MM.1S (cell line): Measurements from ENCODE around the gene CSRP2.

ENCODE experiments used
- DNase-seq: peaks from one replicate; pipeline ENCODE4 v3.0.0-alpha.2; 2015
- H2AFZ ChIP-seq: fragments of 300-600 bp; sonication (generic); 2 replicates; pipeline ENCODE4 v1.6.0; 2016; ENCODE audit warnings: antibody characterized with exemption, low read length
- H3F3A ChIP-seq: fragments of 300-600 bp; sonication (generic); 2 replicates; pipeline ENCODE4 v1.6.1; 2016; ENCODE audit warnings: mild to moderate bottlenecking, antibody characterized with exemption, low read length, moderate library complexity, mixed read lengths; ENCODE audit not compliant: insufficient read depth
- H3K27ac ChIP-seq: fragments of 300-600 bp; sonication (generic); 2 replicates; pipeline ENCODE4 v1.5.1; 2016; ENCODE audit warnings: mild to moderate bottlenecking, low read length
- H3K27me3 ChIP-seq: fragments of 300-600 bp; sonication (generic); replicated peaks from 2 replicates; pipeline ENCODE4 v1.6.0; 2016; ENCODE audit warnings: low read length; ENCODE audit not compliant: insufficient read depth
- H3K36me3 ChIP-seq: fragments of 300-600 bp; sonication (generic); replicated peaks from 2 replicates; pipeline ENCODE4 v1.6.1; 2016; ENCODE audit warnings: mild to moderate bottlenecking, low read length, mixed read lengths; ENCODE audit not compliant: insufficient read depth
- H3K4me1 ChIP-seq: fragments of 300-600 bp; sonication (generic); 2 replicates; pipeline ENCODE4 v1.6.1; 2016; ENCODE audit warnings: low read length, mixed read lengths
- H3K4me2 ChIP-seq: fragments of 300-600 bp; sonication (generic); 2 replicates; pipeline ENCODE4 v1.6.0; 2016; ENCODE audit warnings: low read depth, low read length
- H3K4me3 ChIP-seq: fragments of 300-600 bp; sonication (generic); 2 replicates; pipeline ENCODE4 v1.5.1; 2016; ENCODE audit warnings: low read length, mixed read lengths
- H3K79me2 ChIP-seq: fragments of 300-600 bp; sonication (generic); 2 replicates; pipeline ENCODE4 v1.6.1; 2016; ENCODE audit warnings: mixed run types, low read length, mixed read lengths
- H3K9ac ChIP-seq: fragments of 300-600 bp; sonication (generic); 2 replicates; pipeline ENCODE4 v1.6.1; 2016; ENCODE audit warnings: low read length, mixed read lengths
- H3K9me2 ChIP-seq: fragments of 300-600 bp; sonication (generic); replicated peaks from 2 replicates; pipeline ENCODE4 v1.6.1; 2016; ENCODE audit warnings: mild to moderate bottlenecking, low read length, mixed read lengths; ENCODE audit not compliant: insufficient read depth
- H3K9me3 ChIP-seq: fragments of 300-600 bp; sonication (generic); replicated peaks from 2 replicates; pipeline ENCODE4 v1.6.1; 2016; ENCODE audit warnings: mild to moderate bottlenecking, low read length, mixed read lengths; ENCODE audit not compliant: insufficient read depth
- H4K20me1 ChIP-seq: fragments of 300-600 bp; sonication (generic); 2 replicates; pipeline ENCODE4 v1.6.1; 2016; ENCODE audit warnings: mild to moderate bottlenecking, low read length, moderate library complexity, mixed read lengths; ENCODE audit not compliant: insufficient read depth
- EZH2 ChIP-seq: fragments of 300-600 bp; sonication (generic); optimal IDR thresholded peaks from 2 replicates; pipeline ENCODE3; 2017; ENCODE audit warnings: low read depth, mild to moderate bottlenecking, antibody characterized with exemption, low read length, mixed read lengths
- EZH2phosphoT487 ChIP-seq: fragments of 300-600 bp; sonication (generic); IDR thresholded peaks from 2 replicates; pipeline ENCODE4 v1.6.1; 2018; ENCODE audit warnings: antibody characterized with exemption, low read length
- TF ChIP-seq, protein P1 (sequence below): fragments of 300-600 bp; sonication (generic); IDR thresholded peaks from 2 replicates; pipeline ENCODE4 v1.5.1; 2016; ENCODE audit warnings: antibody characterized with exemption, low read length, mixed read lengths

Gene CSRP2

DNA sequence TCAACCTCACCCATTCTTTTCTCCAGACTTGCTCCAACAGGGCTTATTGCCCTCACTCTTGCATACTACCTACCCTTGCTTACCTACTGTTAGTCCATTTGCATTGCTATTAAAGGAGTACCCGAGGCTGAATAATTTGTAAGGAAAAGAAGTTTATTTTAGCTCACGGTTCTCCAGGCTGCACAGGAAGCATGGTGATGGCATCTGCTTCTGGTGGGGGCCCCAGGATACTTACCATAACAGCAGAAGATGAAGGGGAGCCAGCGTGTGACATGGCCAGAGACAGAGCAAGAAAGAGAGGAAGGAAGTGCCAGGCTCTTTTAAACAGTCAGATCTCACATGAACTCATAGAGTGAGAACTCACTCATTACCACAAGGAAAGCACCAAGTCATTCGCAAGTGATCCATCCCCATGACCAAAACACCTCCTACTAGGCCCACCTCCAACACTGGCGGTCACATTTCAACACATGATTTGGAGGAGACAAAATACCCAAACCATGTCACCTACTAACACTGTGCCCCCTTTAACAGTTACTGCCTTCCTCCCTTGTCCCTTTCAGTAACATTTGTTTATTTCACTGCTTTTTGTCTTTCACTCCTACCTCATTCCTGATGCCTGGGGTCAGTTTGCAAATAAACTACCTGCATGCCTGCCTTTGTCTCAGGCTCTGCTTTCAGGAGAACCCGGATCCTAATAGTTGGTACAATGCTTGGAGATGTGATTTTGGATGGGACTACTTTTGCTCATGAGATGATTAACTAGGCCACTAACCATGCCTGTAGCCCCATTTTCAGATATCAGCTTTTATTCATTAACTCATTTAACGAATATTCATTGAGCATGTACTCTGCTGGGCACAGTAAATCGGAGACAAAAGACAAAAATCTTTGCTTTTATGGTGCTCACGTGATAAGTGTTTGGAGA is 41.6 kb upstream of the CSRP2 start:
- TF ChIP-seq EZH2 (no peak), EZH2phosphoT487 (no peak)
- TF ChIP-seq, protein P1, sequence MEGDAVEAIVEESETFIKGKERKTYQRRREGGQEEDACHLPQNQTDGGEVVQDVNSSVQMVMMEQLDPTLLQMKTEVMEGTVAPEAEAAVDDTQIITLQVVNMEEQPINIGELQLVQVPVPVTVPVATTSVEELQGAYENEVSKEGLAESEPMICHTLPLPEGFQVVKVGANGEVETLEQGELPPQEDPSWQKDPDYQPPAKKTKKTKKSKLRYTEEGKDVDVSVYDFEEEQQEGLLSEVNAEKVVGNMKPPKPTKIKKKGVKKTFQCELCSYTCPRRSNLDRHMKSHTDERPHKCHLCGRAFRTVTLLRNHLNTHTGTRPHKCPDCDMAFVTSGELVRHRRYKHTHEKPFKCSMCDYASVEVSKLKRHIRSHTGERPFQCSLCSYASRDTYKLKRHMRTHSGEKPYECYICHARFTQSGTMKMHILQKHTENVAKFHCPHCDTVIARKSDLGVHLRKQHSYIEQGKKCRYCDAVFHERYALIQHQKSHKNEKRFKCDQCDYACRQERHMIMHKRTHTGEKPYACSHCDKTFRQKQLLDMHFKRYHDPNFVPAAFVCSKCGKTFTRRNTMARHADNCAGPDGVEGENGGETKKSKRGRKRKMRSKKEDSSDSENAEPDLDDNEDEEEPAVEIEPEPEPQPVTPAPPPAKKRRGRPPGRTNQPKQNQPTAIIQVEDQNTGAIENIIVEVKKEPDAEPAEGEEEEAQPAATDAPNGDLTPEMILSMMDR: no peak
- no peak for DNase-seq
- Histone ChIP-seq H3K9me2 (no peaks in the 10 kb centered on the region), H3K9me3 (no peaks in the 10 kb centered on the region), H3K4me2 (no peak overlapping the region), H3K9ac (no peak overlapping the region), H3K27me3 (no peaks in the 10 kb centered on the region), H3K4me1 (no peaks in the 10 kb centered on the region), H3K79me2 (no peaks in the 10 kb centered on the region), H3K36me3 (no peaks in the 10 kb centered on the region), H3K4me3 (no peak overlapping the region), H4K20me1 (no peaks in the 10 kb centered on the region), H3K27ac (no peak overlapping the region), H3F3A (no peaks in the 10 kb centered on the region), H2AFZ (no peak overlapping the region)

DNA sequence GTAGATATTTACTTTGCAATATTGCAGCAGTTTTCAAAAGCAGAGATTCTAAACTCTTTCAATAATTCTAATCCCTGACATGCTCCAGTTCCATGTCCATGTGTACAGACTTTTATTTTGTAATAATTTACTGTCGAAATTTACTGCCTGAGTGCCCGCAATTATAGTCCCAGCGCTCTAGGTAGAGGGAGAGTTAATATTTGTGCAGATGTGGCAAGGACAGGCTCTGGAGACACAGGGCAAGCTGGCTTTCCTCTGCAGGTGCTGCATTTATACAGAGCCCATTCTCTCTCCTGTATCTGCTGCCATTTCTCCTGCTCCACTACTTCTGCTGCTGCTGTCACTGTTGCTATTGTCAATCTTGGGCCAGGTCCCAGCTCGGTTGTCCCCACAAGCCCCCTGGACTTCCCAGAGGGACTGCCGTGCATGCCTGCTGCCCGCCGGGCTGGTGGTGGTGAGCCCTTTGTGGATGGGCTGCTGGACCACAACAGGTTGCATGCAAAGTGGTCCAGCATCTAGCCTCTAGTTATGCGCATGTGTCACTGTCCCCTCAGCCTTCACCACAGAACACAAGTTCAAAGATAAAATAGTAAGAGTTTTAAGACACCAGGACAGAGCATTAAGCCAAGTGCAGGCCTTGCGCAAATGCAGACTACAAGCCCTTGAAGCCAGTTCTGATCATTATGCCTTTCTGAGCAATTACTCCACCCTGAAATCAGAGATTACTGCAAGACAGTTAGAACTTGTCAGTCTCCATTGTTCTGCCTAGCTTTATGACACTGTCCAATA is 40.8 kb upstream of the CSRP2 start:
- Histone ChIP-seq H3K27me3 (no peaks in the 10 kb centered on the region), H3F3A (no peaks in the 10 kb centered on the region), H3K79me2 (no peaks in the 10 kb centered on the region), H3K36me3 (no peaks in the 10 kb centered on the region), H3K4me2 (no peak overlapping the region), H3K4me1 (no peaks in the 10 kb centered on the region), H2AFZ (no peak overlapping the region), H3K27ac (no peak overlapping the region), H4K20me1 (no peaks in the 10 kb centered on the region), H3K9me2 (no peaks in the 10 kb centered on the region), H3K9ac (no peak overlapping the region), H3K4me3 (no peak overlapping the region), H3K9me3 (no peaks in the 10 kb centered on the region)
- DNase-seq: no peak
- no peak for TF ChIP-seq EZH2
- no peak for TF ChIP-seq EZH2phosphoT487
- TF ChIP-seq, protein P1: no peak

DNA sequence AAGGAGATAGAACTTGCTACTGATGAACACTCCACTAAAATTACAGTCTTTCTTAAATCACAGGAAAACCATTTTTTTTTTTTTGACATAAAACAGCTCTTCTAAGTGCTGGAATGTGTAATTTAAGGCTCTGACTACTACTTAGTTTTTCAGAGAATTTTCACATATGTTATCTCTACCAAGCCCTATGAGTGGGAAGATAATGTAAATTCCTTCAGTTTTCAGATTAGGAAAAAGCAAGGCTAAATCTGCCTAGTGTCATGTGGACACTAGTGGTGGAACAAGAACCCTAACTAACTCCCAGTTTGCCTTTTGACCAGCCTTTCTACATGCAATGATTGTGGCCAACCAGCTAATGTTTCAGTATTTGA is 37.3 kb upstream of the CSRP2 start:
- no peak overlapping the region for H3K9ac ChIP-seq
- TF ChIP-seq, protein P1: no peak
- TF ChIP-seq EZH2 (no peak), EZH2phosphoT487 (no peak)
- H3K4me2 ChIP-seq: no peak overlapping the region
- H3K4me1 ChIP-seq: no peaks in the 10 kb centered on the region
- no peaks in the 10 kb centered on the region for H3K36me3 ChIP-seq
- no peak overlapping the region for H3K27ac ChIP-seq
- H2AFZ ChIP-seq: no peak overlapping the region
- H4K20me1 ChIP-seq: no peaks in the 10 kb centered on the region
- no peak for DNase-seq
- H3K4me3 ChIP-seq: no peak overlapping the region
- H3K9me2 ChIP-seq: no peaks in the 10 kb centered on the region
- no peaks in the 10 kb centered on the region for H3K9me3 ChIP-seq
- no peaks in the 10 kb centered on the region for H3K79me2 ChIP-seq
- no peaks in the 10 kb centered on the region for H3K27me3 ChIP-seq
- H3F3A ChIP-seq: no peaks in the 10 kb centered on the region
